Dermis microvascular lymphatic vessel endothelial cell (primary cell): ENCODE results near the gene DHX9. TPM values are rescaled to one million over a fixed set of nuclear protein-coding genes. Genes with fewer than 3 reads are reported as not detected.

Experiments
- DNase-seq, 2 donors: peaks; one replicate each; pipeline versions ENCODE4 v3.0.0 to v3.0.0-alpha.2; 2010; ENCODE audit warnings: low read depth in 2 of 2
- total RNA-seq: library from RNA; depleted of rRNA; stranded (reverse); fragments of >200 nt; gene quantifications from 2 replicates; pipeline ENCODE4 v1.2.1, GENCODE V29; 2014

Gene DHX9
- 142 and 161 TPM in 2 replicates for total RNA-seq

DNA sequence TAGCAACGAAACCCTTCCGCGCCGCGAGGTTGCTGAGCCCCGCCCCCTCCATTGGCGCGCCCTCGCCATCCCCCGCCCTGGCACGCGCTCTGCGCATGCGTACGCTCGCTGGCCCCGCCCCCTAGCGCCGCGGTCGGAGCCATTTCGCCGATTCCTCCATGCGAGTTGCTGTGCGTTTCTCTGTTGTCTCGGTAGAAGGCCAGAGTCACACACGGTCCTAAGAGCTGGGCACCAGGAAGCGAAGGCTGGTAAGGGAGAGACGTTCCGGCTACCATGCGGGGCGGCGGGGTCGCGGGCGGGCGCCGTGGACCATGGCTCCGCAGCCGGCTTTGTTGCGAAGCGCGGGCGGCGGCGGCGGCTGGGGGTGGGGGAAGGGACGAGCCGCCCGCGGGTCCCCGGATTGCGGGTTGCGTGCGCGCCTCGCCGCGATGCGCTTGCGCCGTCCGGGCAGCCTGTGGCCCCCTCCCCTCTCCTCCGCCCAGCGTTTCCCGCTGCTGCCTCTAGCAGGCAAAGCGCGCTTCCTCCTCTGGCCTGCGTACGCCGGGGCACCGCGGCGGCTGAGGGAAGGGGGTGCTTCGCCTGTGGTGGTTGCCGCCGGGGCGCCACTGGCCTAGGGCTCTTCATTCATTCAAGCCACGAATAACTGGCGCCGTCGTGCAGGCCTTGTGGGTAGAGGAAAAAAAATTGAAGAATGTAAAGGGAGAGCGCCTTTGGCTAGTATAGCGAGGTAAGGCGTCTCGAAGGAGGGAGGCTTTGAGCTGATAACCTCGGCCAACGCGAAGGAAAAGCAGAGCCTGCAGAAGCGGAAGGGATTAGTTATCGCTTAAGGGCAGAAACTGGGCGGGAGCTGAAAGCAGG, at the start of gene DHX9:
Gene DHX9 (plus strand): TSS at position 139 of the 858 bp plus-strand sequence. CDS start 3,220 bp downstream, outside the sequence.
- peak; percentile 72 to 91 for DNase-seq

DNA sequence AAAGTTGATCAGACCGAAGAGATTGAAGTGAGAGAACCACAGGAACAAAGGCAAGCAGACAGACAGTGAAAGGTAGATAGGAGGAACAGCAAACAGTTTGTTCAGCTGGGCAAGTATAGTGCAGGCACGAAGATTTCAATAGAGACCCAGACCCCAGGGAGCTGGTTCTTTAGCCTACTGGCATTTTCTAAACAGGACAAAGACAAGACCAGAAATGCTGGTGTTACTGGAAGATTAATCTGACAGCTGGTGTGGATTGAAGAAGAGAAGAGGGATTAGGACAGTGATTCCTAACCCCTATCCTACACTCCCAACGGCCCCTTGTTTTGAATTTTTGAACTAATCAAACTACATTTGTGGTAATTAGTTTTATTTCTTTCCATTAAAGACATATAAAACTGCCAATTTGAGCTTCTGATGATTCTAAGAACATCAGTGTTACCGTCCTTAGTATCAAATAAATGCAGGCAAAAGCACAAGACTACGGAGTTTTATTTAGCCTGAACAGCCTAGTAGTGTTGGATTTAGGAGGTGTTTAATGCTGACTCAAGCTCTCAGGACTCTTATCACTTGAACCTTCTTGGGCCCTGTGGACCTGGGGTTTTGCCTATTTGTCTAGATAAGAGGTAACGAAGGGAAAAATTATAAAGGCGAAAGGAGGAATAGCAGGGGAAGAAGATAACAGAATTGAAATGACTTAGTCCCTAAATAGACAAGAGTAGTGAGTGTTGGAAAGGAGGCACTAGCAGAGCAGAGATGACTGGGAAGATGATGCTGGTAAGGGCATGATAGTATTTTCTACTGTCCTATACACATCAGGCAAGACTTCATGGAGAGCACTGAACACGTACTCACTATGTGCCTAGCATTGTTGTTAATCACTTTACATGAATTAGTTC, 47.6 kb upstream of the DHX9 start:
- DNase-seq = no peak

DNA sequence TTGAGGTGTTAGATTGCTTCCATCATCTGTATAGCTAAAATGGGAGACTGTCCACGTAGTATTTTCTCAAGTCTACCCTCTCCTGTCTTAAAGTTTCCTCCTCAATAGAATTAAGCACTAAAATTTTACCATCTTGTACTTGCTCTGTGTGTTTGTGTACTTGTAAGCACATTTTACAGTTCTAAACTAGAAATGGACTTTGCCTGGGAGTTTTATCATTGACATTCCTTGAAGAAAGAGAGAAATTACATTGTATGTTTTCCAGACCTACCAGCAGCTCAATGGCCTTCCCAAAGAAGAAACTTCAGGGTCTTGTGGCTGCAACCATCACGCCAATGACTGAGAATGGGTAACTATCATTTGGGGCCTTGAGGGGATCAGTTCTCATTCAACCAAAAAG, 45.1 kb upstream of the DHX9 start:
- no peak for DNase-seq

- no peak for DNase-seq
These were observed 44.4 kb upstream of the DHX9 start for GRCh38 chr1:182794676-182795201.

DNA sequence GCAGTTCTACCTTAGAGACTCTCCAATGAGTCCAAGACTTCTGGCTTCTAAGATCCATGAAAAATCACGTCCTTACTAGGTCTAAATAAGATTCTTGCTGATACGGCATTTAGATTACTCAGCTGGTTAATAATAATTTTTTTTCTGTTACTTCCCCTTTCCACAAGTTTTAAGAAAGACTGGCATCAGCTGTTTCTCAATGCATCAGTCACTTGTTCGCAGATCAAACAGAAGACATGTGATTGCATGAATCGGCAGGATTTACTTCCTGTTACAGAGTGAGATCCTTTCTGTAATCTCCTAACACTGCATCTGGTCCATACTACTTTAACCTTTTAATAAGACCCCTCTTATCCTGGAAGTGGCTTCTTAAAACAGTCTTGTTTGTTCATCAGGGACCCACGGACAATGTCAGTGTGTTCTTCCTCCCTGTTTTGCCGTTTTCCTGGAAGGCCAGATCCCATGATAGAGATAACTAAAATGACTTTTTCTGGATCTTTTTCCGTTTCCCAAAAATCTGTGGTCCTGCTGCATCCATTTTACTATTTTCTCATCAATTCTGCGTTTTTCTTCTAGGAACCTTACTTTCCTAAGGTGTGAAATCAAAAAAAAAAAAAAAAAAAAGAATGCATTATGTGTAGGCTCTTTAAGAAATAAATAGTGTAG, 43.5 kb upstream of the DHX9 start:
- DNase-seq = no peak

- DNase-seq = no peak
These were observed 36.9 kb upstream of the DHX9 start for GRCh38 chr1:182802006-182802803.

DNA sequence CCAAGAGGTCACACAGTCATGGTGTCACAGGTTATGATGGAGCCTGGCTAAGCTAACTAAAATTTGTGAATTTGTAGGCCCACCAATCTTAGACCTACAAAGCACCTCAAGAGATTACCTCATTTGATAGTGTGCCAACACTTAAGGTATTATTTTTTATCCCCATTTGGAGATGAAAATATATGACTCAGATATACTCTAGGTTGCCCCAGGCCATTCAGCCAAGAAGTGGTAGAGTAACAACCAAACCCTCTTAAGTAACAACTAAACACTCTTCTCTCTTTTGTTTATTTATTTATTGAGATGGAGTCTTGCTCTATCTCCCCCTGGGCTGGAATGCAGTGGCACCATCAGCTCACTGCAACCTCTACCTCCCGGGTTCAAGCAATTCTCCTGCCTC, 35.3 kb upstream of the DHX9 start:
- no peak for DNase-seq

- no peak for DNase-seq
These were observed 33.0 kb upstream of the DHX9 start for GRCh38 chr1:182806015-182806678.

DNA sequence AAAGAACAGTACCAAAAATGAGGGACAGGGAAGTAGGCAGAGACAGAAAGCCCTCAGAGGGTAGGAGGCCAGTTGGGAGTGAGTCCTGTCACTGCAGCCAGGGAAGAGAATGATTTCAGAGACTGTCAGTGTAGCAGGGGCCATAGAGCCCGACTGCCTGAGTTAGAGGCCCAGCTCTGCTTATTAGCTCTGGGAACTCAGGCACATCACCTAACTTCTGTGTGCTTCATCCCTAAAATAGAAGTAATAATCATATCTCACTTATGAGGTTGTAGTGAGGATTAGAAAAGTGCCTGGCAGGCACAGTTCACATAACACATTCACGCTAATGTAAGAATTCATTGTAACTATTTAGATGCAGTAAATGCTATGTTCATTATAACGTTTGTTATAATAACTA, 31.2 kb upstream of the DHX9 start:
- no peak for DNase-seq

DNA sequence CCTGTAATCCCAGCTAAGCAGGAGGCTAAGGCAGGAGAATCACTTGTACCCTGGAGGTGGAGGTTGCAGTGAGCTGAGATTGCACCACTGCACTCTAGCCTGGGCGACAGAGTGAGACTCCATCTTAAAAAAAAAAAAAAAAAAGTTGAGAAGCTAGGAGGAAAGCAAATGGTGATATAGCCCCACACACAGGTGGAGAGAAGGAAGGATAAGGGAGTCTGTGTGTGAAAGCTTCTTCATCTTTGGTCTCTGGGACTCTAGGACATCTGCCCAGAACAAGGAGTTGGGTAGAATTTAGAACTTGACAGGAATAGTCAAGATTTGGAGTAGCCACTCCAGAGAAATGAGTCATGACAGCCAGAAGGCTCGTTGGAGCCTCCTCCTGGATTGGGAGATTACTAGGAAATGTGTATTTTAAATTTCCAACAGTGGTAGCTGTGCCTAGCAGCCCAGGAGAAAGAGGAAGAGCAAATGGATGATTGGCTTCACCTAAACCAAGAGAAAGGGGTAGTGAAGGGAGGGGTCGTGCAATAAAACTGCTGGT, 29.7 kb upstream of the DHX9 start:
- DNase-seq = no peak

GRCh38 chr1:182811975-182812722, 27.0 kb upstream of the DHX9 start:
- no peak for DNase-seq

DNA sequence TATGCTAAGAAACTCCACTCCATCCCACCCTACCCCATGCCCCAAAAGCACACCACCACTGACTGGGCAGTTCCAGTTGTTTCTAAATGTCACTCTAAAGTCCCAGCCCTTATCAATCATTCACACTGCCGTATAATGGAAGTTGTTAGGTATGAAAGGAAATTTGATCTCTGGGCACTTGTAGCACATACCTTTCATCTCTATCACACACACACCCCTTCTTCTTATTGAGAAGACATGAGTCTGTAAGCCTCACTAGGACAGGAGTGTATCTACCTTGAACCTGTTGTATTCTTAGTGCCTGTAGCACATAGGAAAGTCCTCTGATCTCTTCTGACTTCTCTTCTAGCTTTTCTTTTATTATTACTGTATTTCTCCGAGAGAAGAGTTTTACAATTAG, 22.3 kb upstream of the DHX9 start:
- no peak for DNase-seq

GRCh38 chr1:182817802-182818201, 21.3 kb upstream of the DHX9 start:
- DNase-seq = no peak

- DNase-seq = no peak
These were observed 15.9 kb upstream of the DHX9 start for GRCh38 chr1:182823220-182823619.

- no peak for DNase-seq
These were observed 12.3 kb upstream of the DHX9 start for GRCh38 chr1:182826892-182827291.

GRCh38 chr1:182829285-182829932, 9.7 kb upstream of the DHX9 start:
- no peak for DNase-seq

DNA sequence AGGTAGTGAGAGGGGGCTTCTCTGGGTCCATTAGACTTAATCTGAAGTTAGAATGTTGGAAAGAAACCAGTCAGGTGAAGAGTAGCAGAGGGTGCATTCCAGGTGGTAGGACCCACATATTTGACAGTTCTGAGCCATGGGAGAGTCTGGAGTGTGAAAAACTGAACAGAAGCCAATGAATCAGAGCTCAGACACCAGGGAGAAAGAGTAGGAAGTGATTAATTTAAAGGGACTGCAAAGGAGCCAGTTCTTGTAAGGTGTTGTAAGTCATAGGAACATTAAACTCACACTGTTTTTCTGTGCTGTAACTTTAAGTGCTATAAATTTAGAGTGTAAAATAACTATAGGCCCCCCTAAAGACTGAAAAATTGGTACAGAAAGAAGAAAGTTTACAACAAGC, 5.9 kb upstream of the DHX9 start:
- DNase-seq = peak in 1 of 2 donors; percentile 23

GRCh38 chr1:182834326-182834725, 4.8 kb upstream of the DHX9 start:
- no peak for DNase-seq

DNA sequence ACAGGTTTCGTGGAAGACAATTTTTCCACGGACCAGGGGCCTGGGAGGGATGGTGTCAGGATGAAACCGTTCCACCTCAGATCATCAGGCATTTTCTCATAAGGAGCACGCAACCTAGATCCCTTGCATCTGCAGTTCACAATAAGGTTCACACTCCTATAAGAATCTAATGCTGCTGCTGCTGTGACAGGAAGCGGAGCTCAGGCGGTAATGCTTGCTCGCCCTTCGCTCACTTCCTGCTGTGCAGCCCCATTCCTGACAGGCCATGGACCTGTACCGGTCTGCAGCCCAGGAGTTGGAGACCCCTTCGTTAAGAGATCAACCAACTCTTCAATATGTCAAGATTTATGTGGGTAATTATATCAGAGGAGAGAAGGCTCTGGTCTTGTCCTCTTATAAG, 3.3 kb upstream of the DHX9 start:
- no peak for DNase-seq
